T-helper 2 cell treated with Interferon-gamma antibody and Interleukin-4, amounts not matched to agents 5 μg/mL and 100 μg/mL, for 36 hours (primary cell): ENCODE measurements around the gene C16orf87.
A peak's percentile ranks its signal among the peaks of the same experiment; 100 is the strongest.
"Not testable (repeated sequence)": the region's sequence is repeated elsewhere in the genome, so short reads cannot be mapped to it uniquely, and the experiment has no call there.

Source experiments
- DNase-seq: peaks from one replicate; pipeline ENCODE4 v3.0.0; 2021; ENCODE audit warnings: low spot score
- H3K27ac Mint-ChIP-seq: one replicate; pipeline ENCODE4 v1.8.0; 2021; ENCODE audit warnings: mild to moderate bottlenecking, mixed read lengths
- H3K27me3 Mint-ChIP-seq: one replicate; pipeline ENCODE4 v1.8.0; 2021; ENCODE audit warnings: low read depth, mixed read lengths
- H3K36me3 Mint-ChIP-seq: one replicate; pipeline ENCODE4 v1.8.0; 2021; ENCODE audit warnings: low read depth, mixed read lengths
- H3K4me1 Mint-ChIP-seq: one replicate; pipeline ENCODE4 v1.8.0; 2021; ENCODE audit warnings: low read depth, mixed read lengths
- H3K4me3 Mint-ChIP-seq: one replicate; pipeline ENCODE4 v1.8.0; 2022; ENCODE audit warnings: mild to moderate bottlenecking, moderate library complexity, mixed read lengths
- H3K9me3 Mint-ChIP-seq: one replicate; pipeline ENCODE4 v1.8.0; 2021; ENCODE audit warnings: mixed read lengths

Gene C16orf87

GRCh38 chr16:46801428-46802049 lies 29.4 kb downstream of the C16orf87 start:
- DNase-seq: no peak

GRCh38 chr16:46800494-46800893 lies 30.5 kb downstream of the C16orf87 start:
- Mint-ChIP-seq H3K9me3 (peaks cover 12% of the 10 kb centered on the region), H3K27me3 (no peaks in the 10 kb centered on the region), H3K36me3 (peaks cover 43% of the 10 kb centered on the region), H3K27ac (no peak overlapping the region), H3K4me3 (no peak overlapping the region), H3K4me1 (peaks cover 16% of the 10 kb centered on the region)
- no peak for DNase-seq

More at GRCh38 chr16:46801428-46802049, 29.4 kb downstream of the C16orf87 start:
- no peak overlapping the region for H3K27ac Mint-ChIP-seq
- peaks cover 5% of the 10 kb centered on the region for H3K9me3 Mint-ChIP-seq
- no peak overlapping the region for H3K4me3 Mint-ChIP-seq
- peaks cover 42% of the 10 kb centered on the region for H3K36me3 Mint-ChIP-seq
- H3K27me3 Mint-ChIP-seq: no peaks in the 10 kb centered on the region
- H3K4me1 Mint-ChIP-seq: peaks cover 16% of the 10 kb centered on the region

DNA sequence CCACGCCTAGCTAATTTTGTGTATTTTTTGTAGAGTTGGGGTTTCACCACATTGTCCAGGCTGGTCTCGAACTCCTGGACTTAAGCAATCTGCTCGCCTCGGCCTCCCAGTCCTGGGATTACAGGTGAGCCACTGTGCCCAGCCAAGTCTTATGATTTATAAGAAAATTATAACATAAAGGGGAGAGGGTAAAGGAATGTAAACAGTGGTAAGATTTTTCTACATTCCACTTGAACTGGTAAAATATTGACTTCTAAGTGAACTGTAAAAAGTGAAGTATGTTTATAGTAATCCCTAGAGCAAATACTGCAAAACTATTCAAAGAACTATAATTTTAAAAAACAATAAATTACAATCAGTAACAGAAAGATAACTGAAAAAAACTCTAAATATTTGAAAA lies 33.5 kb downstream of the C16orf87 start:
- DNase-seq: no peak
- Mint-ChIP-seq H3K9me3 (peaks cover 30% of the 10 kb centered on the region), H3K4me1 (peaks cover 3% of the 10 kb centered on the region), H3K4me3 (no peak overlapping the region), H3K27me3 (no peaks in the 10 kb centered on the region), H3K36me3 (peaks cover 41% of the 10 kb centered on the region), H3K27ac (no peak overlapping the region)

- Mint-ChIP-seq H3K36me3 (peaks cover 43% of the 10 kb centered on the region), H3K4me3 (no peak overlapping the region), H3K4me1 (peaks cover 5% of the 10 kb centered on the region), H3K9me3 (peaks cover 30% of the 10 kb centered on the region), H3K27ac (no peak overlapping the region), H3K27me3 (no peaks in the 10 kb centered on the region)
- DNase-seq: no peak
These were observed 34.2 kb downstream of the C16orf87 start for GRCh38 chr16:46796764-46797269.

DNA sequence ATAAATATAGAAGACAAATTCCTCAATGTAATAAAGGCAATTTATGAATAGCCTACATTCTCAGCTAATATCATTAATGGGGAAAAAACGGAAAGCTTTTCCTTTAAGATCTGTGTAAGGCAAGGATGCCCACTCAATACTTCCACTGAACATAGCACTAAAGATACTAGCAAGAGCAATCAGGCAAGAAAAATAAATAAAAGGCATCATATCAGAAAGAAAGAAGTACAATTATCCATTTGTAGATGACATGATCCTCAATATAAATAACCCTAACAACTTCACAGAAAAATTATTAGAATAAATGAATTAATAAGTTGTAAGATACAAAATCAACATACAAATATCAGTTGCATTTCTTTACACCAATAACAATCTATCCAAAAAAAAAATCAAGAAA lies 37.1 kb downstream of the C16orf87 start:
- DNase-seq: no peak
- H3K9me3 Mint-ChIP-seq: peaks cover 30% of the 10 kb centered on the region

DNA sequence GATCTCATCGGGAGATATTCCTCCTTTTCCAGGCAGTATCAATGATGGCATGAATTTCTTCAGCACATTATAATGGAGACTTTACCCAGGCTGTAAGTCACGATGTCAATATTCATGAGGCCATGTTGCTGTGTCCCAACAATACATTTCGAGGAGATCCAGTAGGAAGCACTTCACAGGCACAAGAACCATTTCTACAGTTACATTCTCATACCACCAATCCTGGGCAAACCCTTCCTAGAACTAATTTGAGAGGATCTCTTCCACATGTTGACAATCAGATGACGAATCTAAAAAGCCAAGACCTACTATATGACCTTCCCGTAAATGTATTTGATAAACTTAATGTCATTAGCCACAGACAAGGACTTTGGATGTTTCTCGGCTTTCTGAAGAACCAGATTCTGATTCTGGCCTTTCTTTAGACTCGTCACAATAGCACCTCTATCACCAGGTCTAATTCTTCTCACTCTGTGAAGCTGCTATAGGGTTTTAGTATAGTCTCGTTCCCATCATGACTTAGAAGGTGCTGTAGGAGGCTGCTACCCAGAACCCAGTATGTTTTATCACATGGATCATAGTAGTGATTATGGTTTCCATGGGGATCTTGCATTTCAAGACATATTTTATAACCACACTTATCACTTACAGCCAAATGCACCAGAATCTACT lies 40.2 kb downstream of the C16orf87 start:
- DNase-seq: no peak
- Mint-ChIP-seq H3K4me1 (peaks cover 22% of the 10 kb centered on the region), H3K27ac (no peak overlapping the region), H3K9me3 (peaks cover 29% of the 10 kb centered on the region), H3K27me3 (peaks cover 2% of the 10 kb centered on the region), H3K4me3 (peak overlapping the region; percentile 82), H3K36me3 (peaks cover 26% of the 10 kb centered on the region)

More for the DNA sequence above, 37.1 kb downstream of the C16orf87 start:
- Mint-ChIP-seq H3K36me3 (peaks cover 42% of the 10 kb centered on the region), H3K27ac (no peak overlapping the region), H3K4me1 (peaks cover 18% of the 10 kb centered on the region), H3K27me3 (no peaks in the 10 kb centered on the region), H3K4me3 (no peak overlapping the region)

DNA sequence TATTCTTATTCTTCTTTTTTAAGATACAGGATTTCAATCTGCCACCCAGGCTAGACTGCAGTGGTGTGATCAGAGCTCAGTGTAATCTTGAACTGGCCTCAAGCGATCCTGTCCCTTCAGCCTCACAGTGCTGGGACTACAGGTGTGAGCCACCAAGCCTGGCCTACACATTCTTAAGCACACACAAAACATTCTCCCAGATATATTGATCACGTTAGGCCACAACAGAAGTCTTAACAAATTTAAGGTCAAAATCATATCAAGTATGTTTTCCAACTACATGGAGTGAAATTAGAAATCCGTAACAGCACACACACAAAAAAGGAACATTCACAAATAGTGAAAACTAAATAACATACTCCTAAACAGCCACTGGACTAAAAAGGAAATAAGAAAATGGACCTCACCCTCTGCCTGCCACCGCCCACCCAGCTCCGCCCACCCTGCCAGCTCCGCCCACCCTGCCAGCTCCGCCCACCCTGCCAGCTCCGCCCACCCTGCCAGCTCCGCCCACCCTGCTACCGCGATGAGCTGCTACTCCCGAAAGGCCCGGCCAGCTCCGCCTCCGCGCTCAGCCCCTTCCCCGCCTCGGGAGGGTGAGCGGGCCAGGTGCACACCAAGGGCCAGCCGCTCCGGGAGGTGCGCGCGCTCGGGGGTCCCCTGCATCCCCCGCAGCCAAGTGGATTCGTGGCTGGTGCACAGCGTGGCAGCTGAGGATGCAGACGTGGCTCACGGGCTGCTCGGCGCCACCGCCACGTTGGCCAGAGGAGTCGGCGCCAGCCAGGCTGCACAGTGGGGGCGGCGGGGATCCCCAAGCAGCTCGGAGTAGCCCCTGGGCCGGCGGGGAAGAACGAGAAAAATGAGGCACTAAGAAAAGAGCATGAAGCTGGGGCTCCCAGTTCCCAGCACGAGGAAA lies 41.2 kb downstream of the C16orf87 start:
- Mint-ChIP-seq H3K36me3 (peaks cover 16% of the 10 kb centered on the region), H3K27ac (peak overlapping the region; percentile 64), H3K27me3 (peaks cover 2% of the 10 kb centered on the region), H3K4me3 (peak overlapping the region; percentile 82), H3K9me3 (peaks cover 20% of the 10 kb centered on the region), H3K4me1 (peaks cover 22% of the 10 kb centered on the region)
- DNase-seq: peak; percentile 78

DNA sequence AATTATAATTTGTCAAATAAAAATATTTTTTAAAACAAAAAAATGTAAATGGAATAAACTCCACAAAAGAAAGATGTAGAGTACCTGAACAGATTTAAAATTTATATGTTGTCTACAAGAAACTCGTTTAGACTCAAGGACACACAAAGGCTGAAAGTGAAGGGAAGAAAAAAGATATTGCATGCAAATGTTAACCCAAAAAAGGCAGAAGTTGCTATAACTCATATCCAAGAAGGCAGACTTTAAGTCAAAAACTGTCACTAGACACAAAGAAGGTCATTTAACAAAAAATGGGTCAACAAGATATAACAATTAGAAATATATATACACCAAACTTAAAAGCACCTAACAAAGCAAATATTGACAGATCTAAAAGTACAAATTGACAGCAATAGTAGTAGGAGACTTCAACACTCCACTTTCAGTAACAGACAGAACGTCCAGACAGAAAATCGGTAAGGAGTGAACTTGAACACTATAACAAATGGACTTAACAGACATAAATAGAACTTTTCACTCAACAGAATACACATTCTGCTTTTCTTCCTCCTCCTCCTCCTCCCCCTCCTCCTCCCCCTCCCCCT lies 42.0 kb downstream of the C16orf87 start:
- Mint-ChIP-seq H3K4me1 (peaks cover 24% of the 10 kb centered on the region), H3K27me3 (peaks cover 2% of the 10 kb centered on the region), H3K4me3 (peak overlapping the region; percentile 82), H3K36me3 (peaks cover 12% of the 10 kb centered on the region), H3K27ac (peak overlapping the region; percentile 33), H3K9me3 (peaks cover 15% of the 10 kb centered on the region)
- DNase-seq: no peak

DNA sequence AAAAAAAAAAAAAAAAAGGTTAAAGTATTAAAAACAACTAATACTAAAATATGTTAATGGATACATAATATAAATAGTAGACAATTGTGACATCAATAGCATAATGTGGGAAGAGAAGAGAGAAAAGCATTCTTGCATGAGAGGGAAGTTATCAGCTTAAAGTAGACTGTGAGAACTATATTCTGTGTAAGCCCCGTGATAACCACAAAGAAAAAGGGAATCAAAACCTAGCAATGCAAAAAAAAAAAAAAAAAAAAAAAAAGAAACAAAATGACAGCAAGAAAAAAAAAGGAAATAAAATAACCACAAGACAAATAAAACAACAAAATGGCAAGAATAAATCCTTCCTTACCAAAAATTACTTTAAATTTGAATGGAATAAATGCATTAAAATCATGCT lies 43.1 kb downstream of the C16orf87 start:
- no peak overlapping the region for H3K27ac Mint-ChIP-seq
- no peak overlapping the region for H3K4me3 Mint-ChIP-seq
- H3K9me3 Mint-ChIP-seq: peaks cover 10% of the 10 kb centered on the region
- H3K36me3 Mint-ChIP-seq: peaks cover 8% of the 10 kb centered on the region
- peaks cover 30% of the 10 kb centered on the region for H3K4me1 Mint-ChIP-seq
- DNase-seq: no peak
- H3K27me3 Mint-ChIP-seq: peaks cover 2% of the 10 kb centered on the region

- DNase-seq: no peak
- no peak overlapping the region for H3K4me3 Mint-ChIP-seq
- H3K9me3 Mint-ChIP-seq: peaks cover 10% of the 10 kb centered on the region
- H3K4me1 Mint-ChIP-seq: peaks cover 17% of the 10 kb centered on the region
- H3K27ac Mint-ChIP-seq: no peak overlapping the region
- H3K27me3 Mint-ChIP-seq: peaks cover 2% of the 10 kb centered on the region
- H3K36me3 Mint-ChIP-seq: peaks cover 3% of the 10 kb centered on the region
These were observed 45.7 kb downstream of the C16orf87 start for GRCh38 chr16:46785076-46785845.

DNA sequence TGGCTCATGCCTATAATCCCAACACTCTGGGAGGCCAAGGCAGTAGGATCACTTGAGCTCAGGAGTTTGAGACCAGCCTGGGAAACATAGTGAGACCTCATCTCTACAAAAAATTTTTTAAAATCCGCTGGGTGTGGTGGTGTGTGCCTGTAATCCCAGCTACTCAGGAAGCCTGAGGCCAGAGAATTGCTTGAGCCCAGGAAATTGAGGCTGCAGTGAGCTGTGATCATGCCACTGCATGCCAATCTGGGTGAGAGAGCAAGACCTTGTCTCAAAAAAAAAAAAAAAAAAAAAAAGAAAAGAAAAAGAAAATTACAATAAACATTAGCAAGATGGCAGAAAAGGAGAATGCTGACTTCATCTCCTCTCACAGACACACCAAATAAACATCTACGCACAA lies 46.4 kb downstream of the C16orf87 start:
- not testable (repeated sequence) for H3K36me3 Mint-ChIP-seq, H3K27ac Mint-ChIP-seq, DNase-seq, H3K27me3 Mint-ChIP-seq, H3K4me3 Mint-ChIP-seq, H3K9me3 Mint-ChIP-seq
- H3K4me1 Mint-ChIP-seq: peaks cover 14% of the 10 kb centered on the region

GRCh38 chr16:46783800-46784199 lies 47.2 kb downstream of the C16orf87 start:
- H3K4me1 Mint-ChIP-seq: peaks cover 11% of the 10 kb centered on the region
- H3K27ac Mint-ChIP-seq: no peak overlapping the region

GRCh38 chr16:46782320-46782719 lies 48.7 kb downstream of the C16orf87 start:
- no peak for DNase-seq
- Mint-ChIP-seq H3K27ac (no peak overlapping the region), H3K4me1 (peaks cover 8% of the 10 kb centered on the region), H3K36me3 (peaks cover 3% of the 10 kb centered on the region), H3K9me3 (peaks cover 10% of the 10 kb centered on the region), H3K4me3 (no peak overlapping the region), H3K27me3 (no peaks in the 10 kb centered on the region)

More at GRCh38 chr16:46783800-46784199, 47.2 kb downstream of the C16orf87 start:
- Mint-ChIP-seq H3K9me3 (peaks cover 10% of the 10 kb centered on the region), H3K4me3 (no peak overlapping the region), H3K36me3 (peaks cover 3% of the 10 kb centered on the region), H3K27me3 (peaks cover 2% of the 10 kb centered on the region)
- DNase-seq: no peak
